HG02852 (cell line): ENCODE data around the gene ACSBG1.
A peak's percentile ranks its signal among the peaks of the same experiment; 100 is the strongest.

Experiments
- ATAC-seq: cut with Tn5 transposase; IDR thresholded peaks from one replicate; pipeline ENCODE4 v1.9.1; 2021; ENCODE audit warnings: mild to moderate bottlenecking, moderate library complexity; ENCODE audit not compliant: unreplicated experiment

Gene ACSBG1

DNA sequence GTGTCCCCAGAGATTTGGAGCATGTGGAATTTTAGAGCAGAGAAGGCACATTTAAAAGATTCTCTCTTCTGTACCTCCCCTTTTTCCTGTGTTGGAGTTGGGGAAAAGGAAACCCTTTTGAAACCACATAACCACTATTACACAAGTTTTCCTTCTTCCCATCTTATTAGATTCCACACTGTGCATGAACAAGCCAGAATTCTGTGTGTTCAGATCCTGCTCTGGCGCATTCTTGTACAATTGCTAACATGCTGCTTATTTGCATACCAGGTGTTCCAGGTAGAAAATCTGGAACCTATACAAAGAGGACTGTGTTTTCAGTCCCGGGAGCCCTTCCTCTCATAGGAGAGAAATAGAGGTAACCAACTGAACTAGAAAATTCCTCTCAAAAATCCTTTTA lies 100.6 kb downstream of the ACSBG1 start:
- ATAC-seq = no peak

DNA sequence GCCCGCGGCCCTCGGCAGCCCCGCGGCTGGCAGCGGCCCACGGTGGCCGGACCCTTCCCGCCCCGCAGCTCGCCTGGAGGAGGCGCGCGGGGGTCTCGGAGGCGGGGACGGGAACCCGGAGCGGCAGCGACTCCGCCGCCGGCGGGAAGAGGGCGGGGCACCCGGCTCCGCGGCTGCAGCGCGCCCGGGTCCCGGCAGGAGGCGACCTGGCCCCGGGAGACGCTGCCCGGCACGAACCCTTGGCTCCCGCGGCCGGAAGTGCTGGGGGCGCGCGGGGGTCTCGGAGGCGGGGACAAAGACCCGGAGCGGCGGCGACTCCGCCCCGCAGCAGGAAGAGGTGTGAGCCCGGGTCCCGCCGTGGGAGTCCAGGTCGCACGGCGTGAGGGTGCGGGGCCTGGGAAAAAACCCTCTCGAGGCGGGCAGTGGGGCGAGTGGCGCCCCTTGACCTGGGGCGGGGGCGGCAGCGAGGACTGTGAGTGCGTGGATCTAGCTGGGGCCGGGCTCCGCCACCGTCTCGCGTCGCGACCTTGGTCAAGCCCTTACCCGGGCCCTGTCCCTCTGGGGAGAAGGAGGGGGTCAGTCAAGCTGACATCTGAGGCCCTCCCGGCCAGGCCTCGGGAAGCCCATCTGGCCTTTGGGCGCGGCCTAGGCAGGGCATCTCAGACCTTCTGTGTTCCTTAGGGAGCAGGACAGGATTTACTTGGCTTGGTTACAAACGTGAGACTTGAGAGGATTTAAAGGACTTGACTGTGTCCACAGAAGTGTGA lies 102.9 kb downstream of the ACSBG1 start, which contains the start of gene CIB2:
CIB2 (minus strand) TSS at position 151 of the 767 bp plus-strand sequence. CDS start 230 bp downstream, outside the sequence.
- ATAC-seq = peak; percentile 77

DNA sequence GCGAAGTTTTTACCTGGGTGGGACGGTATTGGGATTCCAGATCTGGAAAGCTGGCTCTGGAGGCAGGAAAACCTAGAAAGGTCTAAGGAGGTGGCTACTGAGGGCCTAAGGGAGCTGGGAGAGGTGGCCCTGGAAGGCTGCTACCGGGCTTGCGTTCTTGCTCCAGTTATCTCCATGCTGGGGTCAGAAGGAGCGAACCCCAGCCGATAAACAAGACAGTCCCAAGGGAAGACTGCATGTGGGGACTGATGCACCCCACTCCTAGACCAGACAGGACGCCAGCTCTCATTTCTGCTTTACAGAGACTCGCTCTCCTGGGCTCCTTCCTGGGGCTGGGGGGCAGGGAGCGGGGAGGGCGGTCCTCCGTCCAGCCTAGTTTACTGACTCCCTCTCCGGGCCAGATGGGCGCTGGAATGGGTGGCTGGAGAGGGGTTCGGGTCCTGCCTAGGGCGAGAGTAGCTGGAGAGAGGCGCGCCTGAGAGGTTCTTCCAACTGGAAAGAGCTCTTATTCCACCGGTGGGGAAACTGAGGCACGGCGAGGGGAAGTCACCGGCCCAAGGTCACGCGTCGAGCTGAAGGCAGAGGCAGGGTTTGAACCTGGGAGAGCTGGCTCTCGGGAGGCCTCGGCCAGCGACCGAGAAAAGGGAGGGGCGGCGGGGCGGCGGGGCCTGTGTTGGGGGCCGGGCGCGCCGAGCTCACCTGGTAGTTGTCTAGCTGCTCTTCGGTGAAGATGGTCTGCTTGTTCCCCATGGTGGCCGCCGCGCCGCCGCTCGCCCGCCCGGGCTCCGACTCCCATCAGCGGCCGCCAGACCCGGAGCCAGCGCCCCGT lies 103.7 kb downstream of the ACSBG1 start:
- peak; percentile 42 for ATAC-seq

DNA sequence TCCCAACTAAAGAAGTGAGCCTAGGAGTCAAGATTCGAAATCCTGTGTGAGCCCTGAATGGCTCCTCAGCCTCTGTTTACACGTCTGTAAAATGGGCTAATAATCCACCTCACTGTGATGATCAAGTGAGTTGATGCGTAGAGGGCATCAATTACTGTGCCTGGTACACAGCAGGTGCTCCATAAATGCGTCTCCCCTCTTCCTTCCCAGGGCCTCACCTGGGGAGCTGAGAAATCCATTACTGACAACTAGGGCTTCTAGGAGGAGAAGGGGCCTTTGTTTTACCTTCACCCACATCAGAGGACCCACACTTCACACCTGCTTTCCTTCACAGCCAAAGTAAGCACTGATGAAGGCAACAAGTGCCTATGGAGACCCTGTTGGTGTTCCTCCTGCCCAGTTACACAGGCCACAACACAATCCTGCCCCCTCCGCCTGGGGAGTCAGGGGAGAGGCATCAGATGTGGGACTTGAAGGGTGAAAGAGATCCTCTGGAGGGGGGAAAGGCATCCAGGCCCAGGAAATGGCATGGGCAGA lies 104.5 kb downstream of the ACSBG1 start:
- ATAC-seq = no peak

DNA sequence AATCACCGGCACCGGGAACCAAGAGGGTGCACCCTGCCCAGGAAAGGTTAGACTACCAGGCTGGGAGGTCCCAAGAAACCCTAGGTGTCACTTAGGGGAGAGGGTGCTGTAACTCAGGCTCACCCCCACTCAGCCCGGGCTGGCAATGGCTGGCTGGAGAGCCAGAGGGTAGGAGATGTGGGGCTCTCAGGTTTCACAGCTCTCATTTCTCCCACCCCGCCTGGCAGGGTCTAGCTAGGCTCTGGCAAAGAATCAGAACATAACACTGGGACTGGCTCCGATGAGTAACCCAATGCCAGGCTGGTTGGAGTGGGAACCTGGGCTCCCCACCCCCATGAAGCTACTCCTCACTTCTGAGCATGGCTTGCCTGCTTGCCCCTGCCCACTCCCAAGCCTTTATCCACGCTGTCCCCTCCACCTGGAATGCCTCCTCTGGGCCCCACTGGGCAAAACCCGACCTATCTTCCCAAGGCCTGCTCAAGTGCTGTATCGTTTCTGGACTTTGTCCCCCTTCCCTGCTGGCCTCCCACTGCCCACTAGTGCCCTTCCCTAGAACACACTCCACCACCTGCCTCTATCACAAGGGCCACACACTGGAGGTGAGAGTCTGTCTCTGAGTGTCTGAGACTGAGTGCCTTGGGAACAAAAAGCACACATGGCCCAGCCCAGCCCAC lies 105.2 kb downstream of the ACSBG1 start:
- ATAC-seq = no peak

DNA sequence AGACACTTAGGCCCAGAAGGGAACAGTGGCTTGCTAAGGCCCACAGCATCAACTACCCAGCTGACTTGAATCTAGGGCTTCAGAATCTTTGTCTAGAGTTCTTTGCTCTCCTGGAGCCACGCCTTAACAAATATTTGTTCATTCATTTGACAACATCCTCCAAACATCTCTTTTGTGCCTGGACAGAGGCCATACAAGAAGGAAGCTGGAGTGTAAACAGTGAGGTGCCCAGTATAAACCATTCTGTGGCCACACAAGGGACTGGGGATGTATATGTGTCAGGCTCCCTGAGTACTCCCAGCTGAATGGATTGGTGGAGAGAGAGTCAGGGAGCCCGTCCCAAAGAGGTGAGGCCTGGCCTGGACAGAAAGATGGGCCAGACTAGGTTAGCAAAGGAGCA lies 106.5 kb downstream of the ACSBG1 start:
- no peak for ATAC-seq

DNA sequence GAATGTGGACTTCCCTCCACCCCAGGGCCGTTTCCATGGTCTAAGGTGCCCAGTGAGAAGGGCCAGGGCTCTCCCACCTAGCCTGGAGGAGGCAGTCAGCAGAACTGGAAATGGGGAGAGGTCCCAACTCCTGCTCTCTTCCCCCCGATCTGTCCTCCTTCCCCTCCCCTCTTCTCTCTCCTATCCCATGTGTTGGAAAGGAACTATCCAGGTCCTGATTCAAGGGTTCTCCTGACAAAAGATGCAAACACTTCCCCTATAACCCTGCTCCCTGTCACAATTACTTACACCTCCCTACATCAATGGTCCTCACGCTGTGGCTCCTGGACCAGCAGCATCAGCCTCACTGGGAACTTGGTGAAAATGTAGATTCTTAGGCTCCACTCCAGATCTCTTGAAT lies 109.1 kb downstream of the ACSBG1 start:
- no peak for ATAC-seq

DNA sequence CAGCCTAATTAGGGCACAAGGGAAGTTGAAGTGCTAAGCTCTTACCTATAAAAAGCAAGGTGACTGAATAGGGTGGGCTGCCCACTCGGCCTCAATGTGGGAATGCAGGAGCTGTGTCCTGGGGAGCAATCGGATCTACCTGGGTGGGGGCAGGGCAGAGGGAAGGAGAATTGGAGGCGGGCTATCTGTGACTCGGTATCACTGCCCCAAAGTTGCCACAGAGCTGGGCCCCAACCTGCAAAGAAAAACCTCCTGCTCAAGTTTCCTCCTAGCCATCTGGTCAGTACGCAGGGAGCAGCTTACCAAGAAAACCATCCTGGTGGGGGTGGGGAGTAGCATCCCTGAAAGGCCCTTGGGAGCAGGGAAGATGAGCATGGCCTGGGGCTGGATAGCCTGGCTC lies 113.8 kb downstream of the ACSBG1 start:
- ATAC-seq = no peak
